ENCODE data around the gene FAM156B.

FAM156B gene

DNA sequence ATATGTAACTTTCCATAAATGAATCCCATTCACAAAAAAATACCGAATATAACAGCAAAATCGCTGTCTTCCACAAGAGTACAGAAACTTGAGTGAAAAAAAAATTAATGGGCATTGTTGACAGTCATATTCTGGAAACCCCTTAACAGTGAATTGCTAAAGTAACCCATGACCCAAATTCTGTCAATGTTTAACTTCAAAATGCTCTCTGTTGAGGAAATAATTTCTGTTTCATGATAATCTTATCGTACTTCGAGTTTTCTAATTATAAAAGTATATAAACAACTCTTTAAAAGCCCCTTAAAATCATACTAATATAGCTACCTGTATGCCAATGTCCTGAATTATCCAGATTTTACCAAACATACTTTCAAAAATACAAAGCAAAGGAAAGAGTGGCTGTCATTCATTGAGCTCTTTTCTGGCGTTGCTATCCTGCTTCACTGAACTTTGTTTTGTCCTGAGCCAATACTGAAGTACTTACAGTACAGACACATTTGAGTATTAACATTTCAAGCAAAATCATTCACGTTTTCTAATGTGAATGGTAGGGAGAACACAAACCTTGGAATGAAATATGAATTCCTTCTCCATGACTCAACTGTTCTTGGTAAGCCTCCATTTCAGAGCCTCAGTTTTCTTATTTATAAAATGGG is 31.7 kb upstream of the FAM156B start (continued):
- TF ChIP-seq SCRT1 (tag by site-specific recombination; IDR thresholded peaks at IDR 0.05; ENCODE audit: borderline replicate concordance) (no peak), ZNF37A (tag by site-specific recombination; IDR thresholded peaks at IDR 0.05) (no peak), ZNF211 (tag by site-specific recombination; IDR thresholded peaks at IDR 0.05; ENCODE audit: low read depth) (no peak)

DNA sequence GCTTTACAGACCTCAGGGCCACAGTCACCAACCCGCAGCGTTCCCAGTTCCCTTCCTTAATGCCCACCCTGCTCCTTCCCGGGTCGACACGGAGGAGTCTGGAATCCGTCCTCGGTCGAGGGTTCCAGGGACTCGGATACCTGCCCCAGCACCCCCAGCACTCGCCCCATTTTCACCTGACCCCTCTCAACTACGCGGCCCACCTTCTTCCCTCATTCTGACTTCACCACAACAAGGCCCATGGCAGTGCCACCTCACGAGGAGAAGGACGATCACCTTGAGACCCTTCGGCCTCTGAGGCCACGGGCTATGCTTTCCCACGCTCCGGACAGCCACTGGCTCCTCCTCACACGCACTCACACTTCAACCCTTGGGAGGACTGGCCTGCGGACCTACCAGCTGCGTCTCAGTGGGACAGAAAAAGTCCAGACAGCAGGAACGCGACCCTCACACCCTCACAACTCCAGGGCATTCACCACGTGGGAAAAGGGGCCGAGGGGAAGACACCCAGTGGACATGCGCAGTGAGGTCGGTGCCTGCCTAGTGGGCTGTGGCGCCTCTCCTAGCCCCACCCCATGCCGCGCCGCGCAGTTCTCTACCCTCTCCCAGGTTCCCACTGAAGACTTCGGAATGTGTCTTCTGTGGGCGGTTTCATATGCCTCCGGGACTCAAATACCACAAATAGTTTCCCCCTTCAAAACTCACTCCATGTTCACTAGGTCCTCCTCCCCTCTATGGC is 29.4 kb upstream of the FAM156B start, which contains the start of gene XAGE3:
Gene XAGE3 (minus strand): TSS at position 474 of the 739 bp plus-strand sequence. CDS start 950 bp downstream, outside the sequence.
- H3K4me3 ChIP-seq (ENCODE audit: low read depth, low read length) = no peak within 1 kb of the TSS
- H3K9me3 ChIP-seq (ENCODE audit: control insufficient read depth, insufficient read depth, low read depth, low read length) = no peaks in the 10 kb centered on the region
- no peak within 1 kb of the TSS for H3K27ac ChIP-seq (ENCODE audit: extremely low read depth, low read depth, low read length)
- no peak for TF ChIP-seq IKZF3 (tag by site-specific recombination; IDR thresholded peaks at IDR 0.05)
- CTCF ChIA-PET = no interaction called here
- no peaks in the 10 kb centered on the region for H3K36me3 ChIP-seq (ENCODE audit: control insufficient read depth in 2 of 2, insufficient read depth in 1 of 2, low read length in 2 of 2)
- no peaks in the 10 kb centered on the region for H3K4me1 ChIP-seq (ENCODE audit: control insufficient read depth, insufficient read depth, low read length)
- POLR2A ChIA-PET = no interaction called here

DNA sequence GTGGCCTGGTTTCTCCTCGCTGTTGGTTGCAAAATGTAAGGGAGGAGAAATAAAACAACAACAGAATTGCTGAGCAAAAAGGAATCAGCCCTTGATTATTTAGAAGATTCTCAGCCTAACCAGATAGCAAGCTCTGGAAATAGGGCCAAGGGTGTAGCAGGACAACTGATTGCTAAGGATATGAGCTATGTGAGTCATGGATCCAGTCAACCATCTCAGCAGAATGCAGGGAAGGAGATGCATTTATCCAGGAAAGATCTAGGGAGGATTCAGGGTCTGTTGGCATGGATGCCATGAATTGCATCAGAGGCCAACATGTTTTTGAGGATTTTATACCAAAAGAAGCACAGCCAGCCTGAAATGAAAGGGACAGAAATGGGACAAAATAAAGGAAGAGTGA is 27.1 kb upstream of the FAM156B start:
- ChIA-PET POLR2A (no interaction called here), CTCF (no interaction called here)
- no peaks in the 10 kb centered on the region for H3K36me3 ChIP-seq (ENCODE audit: control insufficient read depth in 2 of 2, insufficient read depth in 1 of 2, low read length in 2 of 2)
- H3K27ac ChIP-seq (ENCODE audit: extremely low read depth, low read depth, low read length) = no peak overlapping the region
- H3K4me3 ChIP-seq (ENCODE audit: low read depth, low read length) = no peak overlapping the region
- TF ChIP-seq, protein P1, sequence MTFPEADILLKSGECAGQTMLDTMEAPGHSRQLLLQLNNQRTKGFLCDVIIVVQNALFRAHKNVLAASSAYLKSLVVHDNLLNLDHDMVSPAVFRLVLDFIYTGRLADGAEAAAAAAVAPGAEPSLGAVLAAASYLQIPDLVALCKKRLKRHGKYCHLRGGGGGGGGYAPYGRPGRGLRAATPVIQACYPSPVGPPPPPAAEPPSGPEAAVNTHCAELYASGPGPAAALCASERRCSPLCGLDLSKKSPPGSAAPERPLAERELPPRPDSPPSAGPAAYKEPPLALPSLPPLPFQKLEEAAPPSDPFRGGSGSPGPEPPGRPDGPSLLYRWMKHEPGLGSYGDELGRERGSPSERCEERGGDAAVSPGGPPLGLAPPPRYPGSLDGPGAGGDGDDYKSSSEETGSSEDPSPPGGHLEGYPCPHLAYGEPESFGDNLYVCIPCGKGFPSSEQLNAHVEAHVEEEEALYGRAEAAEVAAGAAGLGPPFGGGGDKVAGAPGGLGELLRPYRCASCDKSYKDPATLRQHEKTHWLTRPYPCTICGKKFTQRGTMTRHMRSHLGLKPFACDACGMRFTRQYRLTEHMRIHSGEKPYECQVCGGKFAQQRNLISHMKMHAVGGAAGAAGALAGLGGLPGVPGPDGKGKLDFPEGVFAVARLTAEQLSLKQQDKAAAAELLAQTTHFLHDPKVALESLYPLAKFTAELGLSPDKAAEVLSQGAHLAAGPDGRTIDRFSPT (tag by site-specific recombination; IDR thresholded peaks at IDR 0.05) = no peak
- TF ChIP-seq, protein P2, sequence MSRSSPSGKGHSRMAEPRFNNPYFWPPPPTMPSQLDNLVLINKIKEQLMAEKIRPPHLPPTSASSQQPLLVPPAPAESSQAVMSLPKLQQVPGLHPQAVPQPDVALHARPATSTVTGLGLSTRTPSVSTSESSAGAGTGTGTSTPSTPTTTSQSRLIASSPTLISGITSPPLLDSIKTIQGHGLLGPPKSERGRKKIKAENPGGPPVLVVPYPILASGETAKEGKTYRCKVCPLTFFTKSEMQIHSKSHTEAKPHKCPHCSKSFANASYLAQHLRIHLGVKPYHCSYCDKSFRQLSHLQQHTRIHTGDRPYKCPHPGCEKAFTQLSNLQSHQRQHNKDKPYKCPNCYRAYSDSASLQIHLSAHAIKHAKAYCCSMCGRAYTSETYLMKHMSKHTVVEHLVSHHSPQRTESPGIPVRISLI (tag by site-specific recombination; IDR thresholded peaks at IDR 0.05) = no peak
- no peak for TF ChIP-seq ZNF404 (tag by site-specific recombination; IDR thresholded peaks at IDR 0.05)
- TF ChIP-seq, protein P3, sequence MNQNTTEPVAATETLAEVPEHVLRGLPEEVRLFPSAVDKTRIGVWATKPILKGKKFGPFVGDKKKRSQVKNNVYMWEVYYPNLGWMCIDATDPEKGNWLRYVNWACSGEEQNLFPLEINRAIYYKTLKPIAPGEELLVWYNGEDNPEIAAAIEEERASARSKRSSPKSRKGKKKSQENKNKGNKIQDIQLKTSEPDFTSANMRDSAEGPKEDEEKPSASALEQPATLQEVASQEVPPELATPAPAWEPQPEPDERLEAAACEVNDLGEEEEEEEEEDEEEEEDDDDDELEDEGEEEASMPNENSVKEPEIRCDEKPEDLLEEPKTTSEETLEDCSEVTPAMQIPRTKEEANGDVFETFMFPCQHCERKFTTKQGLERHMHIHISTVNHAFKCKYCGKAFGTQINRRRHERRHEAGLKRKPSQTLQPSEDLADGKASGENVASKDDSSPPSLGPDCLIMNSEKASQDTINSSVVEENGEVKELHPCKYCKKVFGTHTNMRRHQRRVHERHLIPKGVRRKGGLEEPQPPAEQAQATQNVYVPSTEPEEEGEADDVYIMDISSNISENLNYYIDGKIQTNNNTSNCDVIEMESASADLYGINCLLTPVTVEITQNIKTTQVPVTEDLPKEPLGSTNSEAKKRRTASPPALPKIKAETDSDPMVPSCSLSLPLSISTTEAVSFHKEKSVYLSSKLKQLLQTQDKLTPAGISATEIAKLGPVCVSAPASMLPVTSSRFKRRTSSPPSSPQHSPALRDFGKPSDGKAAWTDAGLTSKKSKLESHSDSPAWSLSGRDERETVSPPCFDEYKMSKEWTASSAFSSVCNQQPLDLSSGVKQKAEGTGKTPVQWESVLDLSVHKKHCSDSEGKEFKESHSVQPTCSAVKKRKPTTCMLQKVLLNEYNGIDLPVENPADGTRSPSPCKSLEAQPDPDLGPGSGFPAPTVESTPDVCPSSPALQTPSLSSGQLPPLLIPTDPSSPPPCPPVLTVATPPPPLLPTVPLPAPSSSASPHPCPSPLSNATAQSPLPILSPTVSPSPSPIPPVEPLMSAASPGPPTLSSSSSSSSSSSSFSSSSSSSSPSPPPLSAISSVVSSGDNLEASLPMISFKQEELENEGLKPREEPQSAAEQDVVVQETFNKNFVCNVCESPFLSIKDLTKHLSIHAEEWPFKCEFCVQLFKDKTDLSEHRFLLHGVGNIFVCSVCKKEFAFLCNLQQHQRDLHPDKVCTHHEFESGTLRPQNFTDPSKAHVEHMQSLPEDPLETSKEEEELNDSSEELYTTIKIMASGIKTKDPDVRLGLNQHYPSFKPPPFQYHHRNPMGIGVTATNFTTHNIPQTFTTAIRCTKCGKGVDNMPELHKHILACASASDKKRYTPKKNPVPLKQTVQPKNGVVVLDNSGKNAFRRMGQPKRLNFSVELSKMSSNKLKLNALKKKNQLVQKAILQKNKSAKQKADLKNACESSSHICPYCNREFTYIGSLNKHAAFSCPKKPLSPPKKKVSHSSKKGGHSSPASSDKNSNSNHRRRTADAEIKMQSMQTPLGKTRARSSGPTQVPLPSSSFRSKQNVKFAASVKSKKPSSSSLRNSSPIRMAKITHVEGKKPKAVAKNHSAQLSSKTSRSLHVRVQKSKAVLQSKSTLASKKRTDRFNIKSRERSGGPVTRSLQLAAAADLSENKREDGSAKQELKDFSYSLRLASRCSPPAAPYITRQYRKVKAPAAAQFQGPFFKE (tag by site-specific recombination; IDR thresholded peaks at IDR 0.05; ENCODE audit: borderline replicate concordance) = no peak
- no peaks in the 10 kb centered on the region for H3K9me3 ChIP-seq (ENCODE audit: control insufficient read depth, insufficient read depth, low read depth, low read length)
- H3K4me1 ChIP-seq (ENCODE audit: control insufficient read depth, insufficient read depth, low read length) = no peaks in the 10 kb centered on the region

Measured in HEK293 (cell line).